HG03378 (cell line): ENCODE measurements around the gene PI4K2A.
"Not testable (repeated sequence)": the region's sequence is repeated elsewhere in the genome, so short reads cannot be mapped to it uniquely, and the experiment has no call there.

Source experiments
- ATAC-seq: cut with Tn5 transposase; IDR thresholded peaks from one replicate; pipeline ENCODE4 v1.9.1; 2021; ENCODE audit warnings: mild to moderate bottlenecking, moderate library complexity; ENCODE audit not compliant: unreplicated experiment

Gene PI4K2A

DNA sequence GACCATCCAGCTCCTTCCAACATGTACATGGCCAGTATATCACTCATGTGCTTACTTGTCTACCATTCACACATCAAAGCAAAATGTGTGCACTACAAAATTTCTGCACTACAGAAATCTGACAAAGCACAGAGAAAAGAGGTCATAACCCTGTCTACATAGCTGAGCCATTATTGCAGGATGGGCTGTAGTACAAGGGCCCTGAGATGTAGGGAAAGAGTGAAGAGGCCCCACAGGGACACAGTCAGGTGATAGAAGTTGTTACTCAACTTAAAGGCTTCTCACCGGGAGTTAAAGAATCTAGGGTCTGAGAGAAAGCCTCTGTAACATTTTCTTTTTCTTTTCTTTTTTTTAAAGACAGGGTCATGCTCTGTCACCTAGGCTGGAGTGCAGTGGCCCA, 29.1 kb downstream of the PI4K2A start:
- no peak for ATAC-seq

DNA sequence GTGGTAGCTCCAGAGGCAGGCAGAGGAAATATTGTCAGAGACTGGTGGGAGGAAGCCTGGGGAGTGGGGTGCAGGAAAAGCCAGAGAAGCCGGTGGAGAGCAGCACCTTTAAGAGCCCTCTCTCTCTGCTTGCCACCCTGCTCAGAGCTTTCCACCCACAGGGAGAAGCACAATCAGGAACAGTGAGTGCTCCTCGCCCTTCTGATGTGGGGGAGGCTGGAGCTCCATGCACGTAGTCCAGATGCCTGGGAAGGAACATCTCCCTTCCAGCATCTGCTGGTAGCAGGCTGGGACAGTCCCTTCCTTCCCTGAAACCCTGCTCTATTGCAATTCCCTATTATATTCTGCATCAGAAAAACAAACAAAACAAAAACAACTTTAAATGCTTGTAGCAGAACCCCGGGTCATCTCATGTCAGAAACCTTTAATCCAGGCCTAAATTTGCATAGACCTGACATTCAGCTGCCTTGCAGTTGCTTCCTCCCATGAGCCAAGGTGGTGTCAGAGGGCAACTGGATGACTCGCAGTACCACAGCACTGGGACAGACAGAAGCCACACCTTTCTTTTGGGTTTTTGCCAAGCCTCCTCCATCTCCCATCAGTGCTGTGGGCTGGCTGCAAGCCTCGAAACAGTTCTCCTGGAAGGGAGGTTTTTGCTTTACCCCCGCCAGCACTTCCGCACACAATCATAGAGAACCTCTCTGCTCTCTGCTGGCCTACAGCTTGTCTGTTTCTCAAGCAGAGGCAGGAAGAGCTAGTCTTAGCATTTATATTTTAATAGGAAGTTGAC, 33.5 kb downstream of the PI4K2A start:
- ATAC-seq: no peak

DNA sequence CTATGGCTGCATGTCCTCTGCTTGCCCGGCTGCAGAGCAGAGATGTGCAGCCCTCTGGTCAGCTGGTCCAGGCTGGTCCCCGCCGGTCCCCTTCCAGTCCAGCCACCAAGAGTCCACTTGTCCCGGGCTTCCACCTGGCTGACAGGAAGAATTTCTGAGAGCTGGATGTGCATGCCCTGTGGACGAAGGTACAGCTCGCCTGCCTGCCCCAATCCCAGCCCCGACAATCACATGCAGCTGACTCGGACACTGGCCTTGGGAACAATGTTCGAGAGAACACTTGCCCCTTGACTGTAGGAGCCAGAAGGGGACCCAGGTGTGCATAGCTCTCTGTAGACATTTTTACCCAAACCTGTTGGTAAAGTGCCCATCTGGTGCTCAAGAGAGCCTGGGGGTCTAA, 34.8 kb downstream of the PI4K2A start:
- no peak for ATAC-seq

DNA sequence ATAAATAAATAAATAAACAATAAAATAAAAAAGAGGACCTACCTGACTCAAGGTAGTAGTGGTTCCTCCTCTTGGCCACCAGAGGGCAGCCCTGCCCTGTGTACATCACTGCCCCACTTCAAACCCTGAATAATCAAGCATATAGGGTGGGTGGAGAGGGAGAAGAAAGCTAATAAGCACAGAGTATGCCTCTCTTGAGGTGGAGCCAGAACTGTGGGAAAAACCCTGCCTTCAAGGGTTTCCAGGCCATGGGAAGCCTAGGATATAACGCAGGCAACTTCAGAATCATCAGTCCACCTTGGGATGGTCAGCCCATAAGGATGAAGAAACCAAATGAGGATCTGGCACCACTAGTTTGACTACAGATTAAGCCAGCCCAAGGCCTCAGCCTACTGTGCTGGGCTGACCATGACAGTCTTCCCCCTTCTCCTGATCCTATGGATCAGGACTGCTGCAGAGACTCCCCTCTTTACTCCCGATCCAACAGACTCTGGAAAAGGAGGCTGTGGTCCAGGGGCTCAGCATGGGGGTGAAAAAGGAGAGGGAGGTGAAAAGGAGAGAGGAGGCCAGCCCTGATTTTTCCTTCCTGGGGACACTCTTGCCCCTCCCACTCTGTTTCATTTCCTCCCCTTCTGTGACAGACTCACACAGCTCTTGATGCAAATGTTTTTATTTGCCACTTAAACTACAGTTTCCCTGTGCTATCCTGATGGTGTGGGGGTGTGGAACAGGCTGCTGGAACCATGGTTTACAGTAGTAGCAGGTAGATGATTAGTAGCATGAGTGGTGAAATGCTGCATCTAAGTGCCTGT, 36.5 kb downstream of the PI4K2A start:
- peak; percentile 53 for ATAC-seq

DNA sequence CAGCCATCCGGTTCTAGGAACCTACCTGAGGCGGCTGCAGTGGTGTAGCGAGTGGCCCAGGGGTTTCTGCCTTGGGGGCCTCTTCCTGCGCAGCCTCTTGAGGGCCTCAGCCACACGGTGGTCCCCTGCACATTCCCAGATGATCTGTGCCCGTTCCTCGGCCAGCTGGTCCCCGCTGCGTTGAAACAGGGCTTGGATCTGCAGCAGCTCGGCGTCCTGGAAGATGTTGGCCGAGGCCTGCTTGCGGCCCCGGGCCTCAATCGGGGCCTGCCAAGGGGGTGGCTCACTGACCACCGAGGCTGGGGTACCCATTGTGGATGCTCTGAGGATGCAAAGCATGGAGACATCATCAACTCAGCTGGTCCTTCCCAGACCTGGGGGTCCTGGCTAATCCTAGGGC, 39.1 kb downstream of the PI4K2A start:
- ATAC-seq: no peak

DNA sequence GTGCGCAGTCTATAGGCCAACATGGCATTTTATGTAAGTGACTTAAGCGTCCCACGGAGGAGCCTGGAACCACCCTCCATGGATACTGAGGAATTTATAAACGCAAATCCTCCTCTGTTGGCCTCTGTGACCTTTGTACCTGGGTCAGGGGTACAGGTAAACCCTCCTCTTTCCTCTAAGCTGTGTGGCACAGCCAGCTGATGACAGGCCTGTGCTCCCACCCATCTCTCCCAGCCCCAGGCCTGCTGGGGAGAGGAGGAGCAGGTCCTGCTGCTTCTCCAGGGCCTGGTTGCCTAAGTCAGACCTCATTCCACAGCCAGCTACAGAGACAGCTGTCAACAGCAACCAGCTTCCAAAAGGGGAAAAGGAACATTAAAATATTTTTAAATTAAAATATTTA, 41.6 kb downstream of the PI4K2A start:
- ATAC-seq: no peak

DNA sequence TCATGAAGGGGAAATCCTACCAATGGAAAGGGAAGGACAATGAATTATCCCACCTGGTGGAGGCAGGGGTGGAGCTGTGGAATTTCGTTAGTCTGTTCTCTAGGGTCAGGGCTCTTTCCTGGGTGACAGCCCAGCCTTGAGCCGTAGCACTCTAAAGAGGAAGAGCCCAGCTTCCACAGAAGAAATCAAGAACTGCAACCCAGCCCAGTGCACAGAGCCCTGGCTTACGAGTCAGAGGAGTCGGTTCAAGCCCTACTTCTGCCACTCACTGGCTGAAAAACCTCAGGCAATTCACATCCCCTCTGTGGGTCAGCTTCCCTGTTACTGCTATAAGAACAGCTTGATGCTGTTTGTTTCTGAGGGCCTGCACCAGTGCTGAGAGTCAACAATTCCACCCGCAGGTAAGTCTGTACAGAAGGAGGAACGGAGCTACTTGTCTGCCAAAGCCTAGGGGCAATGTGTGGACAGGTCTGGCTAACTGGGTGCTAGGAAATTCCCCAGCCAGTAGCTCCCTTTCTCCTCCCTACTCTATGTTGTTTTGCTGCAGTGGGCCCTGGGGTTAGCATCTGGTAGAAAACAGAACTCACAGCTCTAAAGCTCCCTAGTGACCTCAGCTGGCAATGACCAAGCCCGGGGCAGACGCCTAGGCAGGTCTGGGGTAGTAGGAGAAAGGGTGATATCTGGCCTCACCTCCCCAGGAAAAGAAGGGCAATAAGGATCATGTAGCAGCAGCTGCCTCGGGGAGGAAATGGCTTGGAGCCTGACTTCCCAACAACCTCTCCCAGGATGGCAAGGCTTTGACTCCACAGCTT, 43.3 kb downstream of the PI4K2A start:
- ATAC-seq: no peak

DNA sequence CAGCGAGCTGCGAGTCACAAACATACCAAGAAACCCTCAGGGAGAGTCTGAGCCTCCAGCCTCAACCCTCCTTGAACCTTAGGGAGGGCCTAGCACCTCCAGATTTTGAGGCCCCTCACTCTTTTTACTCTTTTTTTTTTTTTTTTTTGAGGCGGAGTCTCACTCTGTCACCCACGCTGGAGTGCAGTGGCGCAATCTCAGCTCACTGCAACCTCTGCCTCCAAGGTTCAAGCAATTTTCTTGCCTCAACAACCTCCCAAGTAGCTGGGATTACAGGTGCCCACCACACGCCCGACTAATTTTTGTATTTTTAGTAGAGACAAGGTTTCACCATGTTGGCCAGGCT, 43.9 kb downstream of the PI4K2A start:
- not testable (repeated sequence) for ATAC-seq

DNA sequence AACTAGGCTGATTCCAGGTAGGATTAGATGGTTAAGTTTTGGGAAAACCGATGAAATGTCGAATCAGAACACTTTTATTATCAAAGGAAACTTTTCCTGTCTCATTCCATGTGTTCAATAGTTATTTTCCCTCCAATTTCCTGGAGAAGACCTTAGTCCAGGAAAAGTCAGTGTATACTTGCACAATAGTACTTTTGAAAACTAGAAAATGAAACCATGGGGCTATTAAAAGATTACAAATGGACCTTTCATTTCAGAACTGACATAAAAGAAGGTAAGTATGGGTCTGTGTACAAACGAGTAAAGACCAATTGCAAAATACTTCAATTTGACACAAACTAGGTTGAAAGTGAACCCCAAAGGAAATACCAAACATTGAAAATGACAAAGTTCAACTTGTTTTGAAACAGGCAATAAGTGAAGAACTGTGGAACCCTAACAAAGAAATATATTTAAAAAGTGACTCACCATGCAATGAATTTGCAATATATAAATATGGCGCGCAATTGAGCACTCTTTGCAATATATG, 44.5 kb downstream of the PI4K2A start:
- no peak for ATAC-seq

DNA sequence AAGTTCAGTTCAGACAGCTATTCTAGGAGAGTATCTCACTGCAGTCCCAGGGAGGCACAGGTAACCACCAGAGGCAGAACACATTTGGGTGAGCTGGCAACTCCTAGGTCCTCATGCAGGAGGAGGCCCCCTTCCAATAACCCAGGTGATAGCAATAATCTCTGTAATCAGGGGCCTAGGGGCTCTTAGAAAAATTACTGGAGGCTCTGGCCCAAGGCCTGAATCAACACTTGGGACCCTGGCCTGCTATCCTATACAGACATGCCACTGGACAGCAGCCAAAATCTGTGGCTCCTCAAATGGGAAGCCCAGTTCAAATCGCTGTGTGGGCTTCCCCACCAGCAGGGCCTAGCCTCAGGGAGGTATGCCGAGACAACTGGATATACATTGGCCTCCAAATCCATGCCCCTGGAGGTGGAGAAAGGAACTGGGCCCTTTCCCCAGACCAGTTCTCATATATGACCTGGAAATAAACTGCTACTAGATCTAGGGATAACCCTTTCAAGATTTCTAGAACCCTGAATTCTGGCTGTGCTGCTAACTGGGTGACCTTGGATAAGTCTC, 45.0 kb downstream of the PI4K2A start:
- no peak for ATAC-seq

DNA sequence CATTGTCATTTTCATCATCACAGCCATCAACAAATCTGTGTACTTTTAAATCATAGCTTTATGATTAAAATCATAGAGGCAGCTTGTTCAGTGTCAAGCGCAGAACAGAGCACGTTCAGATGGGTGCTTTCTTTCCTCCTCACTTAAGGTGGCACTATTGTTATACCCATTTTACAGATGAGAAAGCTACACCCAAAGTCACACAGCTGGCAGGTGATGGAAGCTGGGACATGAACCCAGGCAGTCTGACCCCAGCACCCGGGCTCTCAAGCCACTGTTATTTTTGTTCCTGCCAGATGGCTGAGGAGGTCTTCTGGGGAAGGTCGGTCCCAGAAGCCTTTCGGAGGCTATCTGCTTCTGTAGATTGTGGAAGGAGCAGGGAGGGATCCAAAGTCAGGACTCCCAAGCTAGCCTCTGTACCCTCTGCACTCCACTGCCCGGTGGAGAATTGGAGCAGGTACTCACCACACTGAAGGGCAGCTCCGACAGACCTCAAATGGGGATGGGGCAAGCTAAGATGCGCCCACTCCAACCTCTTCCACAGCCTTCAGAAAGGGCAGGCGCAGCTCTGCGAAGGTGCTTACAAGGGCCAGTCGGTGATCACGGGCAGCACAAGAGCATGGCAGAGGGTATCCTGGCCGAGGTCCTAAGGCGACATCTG, 46.0 kb downstream of the PI4K2A start:
- ATAC-seq: no peak

DNA sequence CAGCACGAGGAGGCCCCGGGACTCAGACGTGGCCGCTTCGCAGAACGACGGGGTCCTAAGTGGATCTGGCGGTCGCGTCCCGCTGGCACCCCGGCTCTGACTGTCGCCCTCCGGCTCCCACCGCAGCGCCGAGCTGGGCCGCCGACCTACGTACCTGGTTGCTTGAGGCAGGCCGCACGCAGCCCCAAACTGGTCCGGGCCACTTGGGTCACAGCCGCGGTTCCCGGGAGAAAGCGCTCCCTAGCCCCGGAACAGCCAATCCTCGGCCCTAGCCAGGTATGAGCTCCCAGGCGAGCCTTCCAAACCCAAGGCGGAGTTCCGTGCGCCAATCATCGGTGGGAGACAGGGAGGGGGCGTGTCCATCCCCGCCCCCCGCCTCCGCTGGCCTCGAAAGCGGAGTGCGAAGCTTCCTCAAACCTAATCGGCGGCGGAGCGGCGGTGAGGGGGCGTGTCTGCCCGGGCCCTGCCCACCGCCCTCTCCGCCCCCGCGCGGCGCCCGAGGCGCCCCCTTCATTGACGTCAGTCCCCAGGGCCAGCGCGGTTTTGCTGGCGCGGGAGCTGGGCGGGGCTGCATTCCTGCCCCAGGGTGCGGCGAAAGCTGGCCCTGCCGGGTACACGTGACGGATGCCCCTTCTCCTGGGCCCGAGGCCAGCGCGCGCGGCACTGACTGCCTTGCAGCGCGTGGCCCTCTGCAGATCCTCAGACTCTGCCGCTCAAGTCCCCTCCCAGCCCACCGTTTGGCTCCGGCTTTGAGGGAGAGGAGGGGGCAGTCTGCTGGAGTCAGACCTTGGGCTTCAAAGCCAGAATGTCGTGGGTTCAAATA, 46.7 kb downstream of the PI4K2A start, which contains the start of gene AVPI1:
AVPI1 (minus strand) TSS at position 280 of the 823 bp plus-strand sequence. CDS start 7,336 bp downstream, outside the sequence.
- peak; percentile 94 for ATAC-seq

DNA sequence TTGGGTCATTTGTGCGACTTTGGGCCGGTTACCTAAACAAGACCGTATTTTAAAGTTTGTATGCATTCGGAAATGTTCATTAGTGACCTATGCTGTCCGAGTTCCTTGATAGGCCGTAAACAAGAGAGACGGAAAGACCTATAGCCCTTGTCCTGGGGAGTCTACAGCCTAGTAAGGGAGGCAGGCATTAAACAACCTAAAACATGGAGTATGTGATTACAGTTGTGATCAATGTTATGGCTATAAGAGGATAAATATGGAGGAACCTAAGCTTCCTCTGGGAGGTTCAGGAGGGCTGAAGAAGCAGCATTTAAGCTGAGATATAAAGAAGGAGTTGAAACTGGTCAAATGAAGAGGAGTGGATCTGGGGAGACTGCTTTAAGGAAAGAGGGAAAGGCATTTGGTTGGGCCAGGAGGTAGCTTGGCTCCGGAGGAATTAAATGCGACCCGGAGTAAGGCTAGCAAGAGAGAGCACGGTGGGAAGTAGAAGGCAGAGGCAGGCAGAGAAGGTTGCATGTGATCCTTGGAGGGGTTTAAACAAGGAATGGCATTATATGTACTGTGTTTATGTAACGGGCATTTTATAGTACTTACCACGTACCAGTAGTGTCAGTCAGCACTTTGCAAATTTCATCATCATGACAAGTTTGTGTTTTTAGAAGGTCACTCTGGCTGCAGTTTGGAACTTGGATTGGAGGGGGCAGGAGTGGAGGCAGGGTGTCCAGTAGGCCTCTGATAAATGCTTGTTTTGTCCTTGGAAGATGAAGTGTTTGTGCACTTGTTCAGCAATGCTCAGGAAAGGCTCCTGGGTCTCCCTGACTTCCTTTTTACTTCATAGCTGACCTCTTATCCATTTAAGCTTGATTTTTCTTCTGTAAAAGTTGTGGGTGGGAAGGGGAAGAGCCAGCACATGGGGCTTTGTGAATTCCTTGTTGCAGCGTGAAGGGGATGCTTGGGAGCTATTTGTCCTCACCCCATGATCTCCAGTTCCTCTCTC, 47.6 kb downstream of the PI4K2A start:
- ATAC-seq: no peak

DNA sequence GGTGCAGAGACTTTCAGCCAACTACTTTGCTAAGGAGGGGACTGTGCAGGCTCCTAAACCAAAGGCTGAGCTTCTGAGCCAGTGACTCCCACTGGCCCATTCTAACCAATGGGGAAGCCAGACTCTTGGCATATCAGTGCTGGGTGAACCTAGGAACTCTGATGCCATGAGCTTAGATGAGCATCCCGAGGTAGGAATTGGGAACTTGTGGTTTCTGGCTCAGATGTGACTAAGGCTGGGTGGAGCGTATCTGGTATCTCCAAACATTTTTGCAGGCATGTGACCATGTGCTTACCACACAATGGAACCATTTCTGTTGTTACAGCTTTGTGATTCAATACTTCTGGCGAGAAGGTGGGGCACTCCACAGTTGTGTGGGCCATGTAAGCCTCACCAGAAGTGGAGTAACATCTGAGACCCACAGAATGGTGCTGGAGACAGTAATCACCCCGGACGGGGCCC, 49.1 kb downstream of the PI4K2A start:
- ATAC-seq: no peak

DNA sequence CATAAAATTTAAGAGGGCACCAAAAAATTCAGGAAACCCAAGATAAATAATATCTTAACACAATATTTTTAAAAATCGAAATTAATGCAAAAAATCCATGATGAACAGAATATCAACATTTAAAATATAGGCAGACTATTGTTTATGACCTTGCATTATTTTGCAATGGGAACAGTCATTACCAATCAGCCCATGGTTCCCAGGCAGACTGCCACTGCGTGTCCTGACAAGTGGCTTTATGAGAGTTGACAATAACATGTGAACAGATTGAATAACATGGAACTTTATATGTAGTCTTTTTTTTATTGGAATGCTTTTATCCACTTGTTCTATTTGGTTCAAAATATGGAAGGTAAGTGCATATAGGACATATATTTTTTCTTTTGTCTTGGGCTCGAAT, 49.7 kb downstream of the PI4K2A start:
- ATAC-seq: no peak

DNA sequence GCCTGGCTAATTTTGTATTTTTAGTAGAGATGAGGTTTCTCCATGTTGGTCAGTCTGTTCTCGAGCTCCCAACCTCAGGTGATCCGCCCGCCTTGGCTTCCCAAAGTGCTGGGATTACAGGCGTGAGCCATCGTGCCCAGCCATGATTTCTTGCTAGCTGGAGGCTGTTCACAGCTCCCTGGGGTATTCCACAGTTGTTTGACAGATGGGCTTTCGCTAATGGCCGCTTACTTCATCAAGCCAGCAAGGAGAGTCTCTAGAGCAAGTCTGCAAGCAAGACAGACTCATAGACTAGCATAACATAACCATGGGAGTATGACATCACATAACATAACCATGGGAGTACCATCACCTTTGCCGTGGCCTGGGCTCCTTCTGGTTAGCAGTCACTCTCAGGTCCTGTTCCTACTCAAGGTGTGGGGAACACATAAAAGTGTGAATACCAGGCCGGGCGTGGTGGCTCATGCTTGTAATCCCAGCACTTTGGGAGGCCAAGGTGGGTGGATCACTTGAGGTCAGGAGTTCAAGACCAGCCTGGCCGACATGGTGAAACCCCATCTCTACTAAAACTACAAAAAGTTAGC, 57.7 kb downstream of the PI4K2A start:
- ATAC-seq: not testable (repeated sequence)

DNA sequence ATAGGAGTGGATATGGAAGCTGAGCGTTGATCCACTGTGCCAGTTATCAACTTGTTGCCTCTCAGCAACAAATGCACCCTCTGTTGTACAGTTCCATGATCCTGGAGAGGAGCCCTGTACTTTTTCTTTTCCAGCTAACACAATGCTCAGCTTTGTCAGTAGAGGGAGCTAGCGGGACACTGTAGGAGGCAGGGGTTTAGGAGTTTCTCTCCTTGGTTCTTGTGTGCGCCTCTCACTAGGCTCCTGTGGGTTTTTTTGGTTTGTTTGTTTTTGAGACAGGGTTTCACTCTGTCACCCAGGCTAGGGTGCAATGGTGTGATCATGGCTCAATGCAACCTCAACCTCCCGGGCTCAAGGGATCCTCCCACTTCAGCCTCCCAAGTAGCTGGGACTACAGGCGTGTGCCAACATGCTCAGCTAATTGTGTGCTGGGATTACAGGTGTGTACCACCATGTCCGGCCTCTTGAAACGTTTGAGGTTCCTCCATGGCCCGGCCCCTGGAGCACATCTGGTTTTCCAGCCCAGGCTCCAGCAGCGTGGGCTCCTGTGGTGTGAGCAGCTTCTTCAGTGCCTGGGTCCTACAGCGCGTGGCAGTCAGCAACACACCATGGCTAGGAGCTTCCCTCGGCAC, 61.1 kb downstream of the PI4K2A start:
- ATAC-seq: peak; percentile 61
